ENCODE results near the gene CCDC148.

The CCDC148 gene

GRCh38 chr2:158202161-158202815 lies 254.3 kb downstream of the CCDC148 start:
- DNase-seq, result peak; percentile 76

DNA sequence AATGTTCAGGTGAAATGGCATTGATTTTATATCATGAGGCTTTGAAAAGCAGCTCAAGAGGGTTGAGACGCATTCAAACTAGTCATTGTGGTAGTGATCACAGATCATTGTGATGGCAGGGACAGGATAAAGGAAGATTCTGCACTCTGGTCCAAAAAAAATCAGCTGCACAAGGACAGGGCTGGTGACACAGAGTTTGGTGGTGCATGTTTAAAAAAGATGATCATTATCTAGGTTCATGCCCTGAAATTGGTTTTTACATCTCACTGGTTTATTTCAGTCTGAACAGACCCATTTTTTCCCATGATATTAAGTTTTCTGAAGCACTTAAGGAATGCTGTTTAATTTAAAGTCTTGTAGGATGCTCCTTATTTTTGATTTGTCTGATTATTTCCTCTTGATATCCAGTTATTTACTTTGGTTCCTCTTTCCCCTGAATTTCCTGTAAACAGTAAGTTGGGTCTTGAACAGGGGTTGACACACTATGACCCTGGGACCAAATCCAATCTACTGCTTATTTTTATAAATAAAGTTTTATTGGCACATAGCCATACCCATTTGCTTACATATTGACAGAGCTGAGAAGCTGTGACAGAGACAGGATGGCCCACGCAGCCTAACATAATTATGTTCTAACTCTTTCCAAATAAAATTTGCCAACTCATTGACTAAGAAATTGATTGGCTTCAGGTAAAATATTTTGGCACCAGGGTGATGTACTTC lies 256.5 kb downstream of the CCDC148 start:
- DNase-seq, result no peak

DNA sequence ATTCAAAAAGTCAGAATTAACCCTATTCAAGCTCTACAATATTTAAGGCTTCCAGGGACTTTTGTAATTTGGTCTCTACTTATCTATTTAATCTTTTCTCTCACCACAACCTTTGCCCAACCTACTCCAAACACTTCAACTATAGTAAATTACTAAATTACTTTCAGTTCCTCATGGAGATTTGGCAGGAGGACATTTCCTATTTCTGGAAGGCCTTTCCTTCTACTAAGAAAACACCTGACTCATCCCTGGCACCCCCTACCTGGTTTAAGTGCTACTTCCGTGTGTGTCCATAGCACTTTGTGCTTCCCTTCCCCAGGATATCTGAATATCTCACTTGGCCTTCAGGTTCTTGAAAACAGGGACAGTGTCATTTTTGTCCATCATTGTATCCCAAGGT lies 258.6 kb downstream of the CCDC148 start:
- DNase-seq, result peak; percentile 11

- DNase-seq, result no peak
Observed at GRCh38 chr2:158194229-158194628, 262.3 kb downstream of the CCDC148 start.

DNA sequence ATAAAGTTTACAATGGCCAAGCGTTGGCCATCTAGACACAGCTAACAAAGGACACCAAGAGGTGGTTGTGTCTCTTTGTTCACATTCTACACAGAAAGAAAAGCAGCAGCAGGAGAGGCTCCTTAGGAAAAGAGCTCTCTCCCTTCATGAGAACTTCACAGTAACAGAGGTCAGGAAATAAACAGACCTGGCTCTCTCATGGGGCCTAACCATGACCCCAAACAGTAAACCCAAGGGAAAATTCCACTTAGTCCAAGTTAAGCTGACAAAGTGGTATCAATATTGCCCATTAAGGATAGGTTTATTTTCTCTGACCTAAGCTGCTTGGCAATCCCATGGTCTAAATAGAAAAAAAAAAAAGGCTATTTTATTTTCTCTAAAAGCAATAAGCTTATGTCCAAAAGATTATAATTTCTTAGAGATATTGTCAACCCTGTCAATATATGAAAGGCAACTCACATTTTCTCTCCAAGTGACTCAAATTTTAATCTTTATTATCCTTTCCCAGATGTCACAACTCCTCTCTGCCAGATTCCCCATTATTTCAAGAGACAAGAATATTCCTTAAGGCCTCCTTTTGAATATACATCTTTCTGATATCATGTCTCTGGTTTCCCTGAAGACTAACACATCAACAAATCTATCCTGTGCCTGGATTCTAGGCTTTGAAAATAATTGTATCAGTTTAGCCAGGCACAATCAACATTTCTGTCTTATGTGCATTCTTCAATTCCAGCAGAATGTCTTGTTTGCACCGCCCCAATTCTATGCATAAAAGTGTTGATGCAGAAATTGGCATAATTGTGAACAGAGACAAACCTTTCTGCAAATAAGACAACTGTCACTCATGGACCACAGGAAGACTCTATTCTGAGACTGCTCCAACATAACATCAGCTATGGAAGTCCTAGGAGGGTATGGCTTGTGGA lies 263.8 kb downstream of the CCDC148 start:
- no peak for DNase-seq

GRCh38 chr2:158191076-158191895 lies 265.3 kb downstream of the CCDC148 start:
- peak; percentile 10 for DNase-seq

- no peak for DNase-seq
Observed at GRCh38 chr2:158189526-158189925, 267.0 kb downstream of the CCDC148 start.

GRCh38 chr2:158187908-158188307 lies 268.6 kb downstream of the CCDC148 start:
- DNase-seq, result no peak

DNA sequence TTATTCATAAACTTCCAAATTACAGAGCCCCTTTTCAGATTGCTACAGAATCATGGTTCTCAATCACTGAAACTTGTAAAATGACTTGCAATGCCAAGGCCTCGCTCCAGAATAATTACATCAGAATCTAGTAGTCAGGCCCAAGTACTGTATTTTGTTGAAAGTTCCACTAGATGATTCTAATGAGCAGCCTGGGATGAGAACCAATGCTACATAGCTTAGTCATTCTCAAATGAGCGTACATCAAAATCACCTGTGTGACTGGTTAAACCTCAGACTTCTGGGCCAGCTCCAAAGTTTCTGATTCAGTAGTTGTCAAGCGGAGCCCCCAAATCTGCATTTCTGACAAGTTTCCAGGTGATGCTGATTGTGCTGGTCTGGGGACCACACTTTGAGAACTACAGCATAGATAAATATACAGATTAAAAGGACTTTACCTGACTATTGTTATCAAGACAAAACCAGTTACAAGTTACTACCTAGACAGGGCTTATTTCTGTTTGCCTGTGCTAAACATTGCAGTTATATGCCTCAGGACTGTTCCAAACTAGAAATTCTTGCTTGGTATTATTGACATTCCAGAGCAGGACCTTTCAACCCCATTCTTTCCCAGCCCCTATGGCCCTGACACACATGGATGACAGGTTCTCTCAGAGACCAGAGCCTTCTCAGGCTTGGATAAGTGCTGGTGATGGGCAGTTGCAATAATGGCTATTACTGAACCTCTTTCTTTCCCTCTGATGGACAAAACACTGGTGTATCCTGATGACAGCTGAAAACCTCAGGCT lies 271.8 kb downstream of the CCDC148 start:
- no peak for DNase-seq

GRCh38 chr2:158184001-158184400 lies 272.6 kb downstream of the CCDC148 start:
- no peak for DNase-seq

GRCh38 chr2:158182676-158183295 lies 273.8 kb downstream of the CCDC148 start:
- no peak for DNase-seq

DNA sequence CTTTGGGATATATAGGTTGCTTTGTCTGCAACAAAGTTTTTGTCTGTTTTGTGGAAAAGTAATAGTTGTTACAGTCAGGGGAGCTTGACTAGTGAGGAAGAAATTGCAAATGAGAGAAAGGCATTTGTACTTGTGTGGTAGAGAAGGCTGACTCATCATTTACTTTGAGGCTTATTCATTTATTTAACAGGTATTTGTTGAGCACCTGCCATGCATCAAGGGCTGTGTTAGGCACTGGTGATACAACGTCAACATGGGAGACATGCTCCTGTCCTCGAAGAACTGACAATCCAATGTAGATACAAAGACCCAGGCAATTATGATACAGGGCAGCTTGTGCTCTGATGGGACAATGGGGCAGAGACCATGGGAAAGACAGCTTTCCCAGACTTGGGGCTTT lies 275.4 kb downstream of the CCDC148 start:
- no peak for DNase-seq

GRCh38 chr2:158179660-158180059 lies 276.9 kb downstream of the CCDC148 start:
- DNase-seq, result no peak

DNA sequence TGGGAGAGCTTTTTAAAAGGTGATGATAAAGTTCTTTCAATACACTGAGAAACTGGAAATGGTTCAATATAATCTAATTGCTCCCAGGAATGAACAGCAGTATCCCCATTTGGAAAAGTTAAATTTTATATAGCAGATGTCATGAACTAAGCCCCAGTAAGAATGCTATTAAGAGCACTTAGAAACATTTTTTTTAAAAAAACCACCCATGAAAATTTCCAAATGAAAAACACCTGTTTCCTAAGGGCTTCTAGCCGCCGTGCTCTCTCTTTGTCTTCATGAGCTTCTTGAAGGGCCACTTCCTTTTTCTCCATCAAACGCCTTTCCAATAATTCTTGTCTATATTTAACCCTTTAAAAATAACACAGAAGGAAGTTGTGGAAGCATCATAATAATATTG lies 277.9 kb downstream of the CCDC148 start:
- DNase-seq, result no peak

DNA sequence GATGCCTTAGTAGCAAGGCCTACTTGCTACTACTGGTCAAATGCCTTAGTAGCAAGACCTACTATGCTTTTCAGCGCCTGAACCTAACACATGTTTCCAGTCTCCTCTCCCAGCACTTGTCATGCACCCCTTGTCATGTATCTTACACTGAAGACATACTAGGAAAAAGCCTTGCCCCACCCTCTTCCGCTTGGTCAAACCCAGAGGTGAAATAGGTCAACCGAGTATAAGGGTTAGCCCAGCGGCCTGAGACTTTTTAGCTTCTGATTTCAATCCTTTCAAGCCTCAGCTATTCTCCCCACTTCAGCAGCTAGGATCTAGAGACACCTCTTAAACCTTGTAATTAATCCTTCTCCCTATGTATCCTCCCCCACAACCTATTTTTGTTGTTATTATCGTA lies 281.6 kb downstream of the CCDC148 start:
- no peak for DNase-seq

GRCh38 chr2:158174495-158174894 lies 282.1 kb downstream of the CCDC148 start:
- DNase-seq, result no peak

- no peak for DNase-seq
Observed at GRCh38 chr2:158172719-158173118, 283.8 kb downstream of the CCDC148 start.

GRCh38 chr2:158154596-158154995 lies 302.0 kb downstream of the CCDC148 start:
- no peak for DNase-seq

- DNase-seq, result no peak
Observed at GRCh38 chr2:158153270-158154015, 303.1 kb downstream of the CCDC148 start.

- DNase-seq, result no peak
Observed at GRCh38 chr2:158144914-158145625, 311.5 kb downstream of the CCDC148 start.
